ENCODE results near the gene YDJC. TPM values are rescaled to one million over a fixed set of nuclear protein-coding genes. Genes with fewer than 3 reads are reported as not detected.

YDJC gene
- total and polyA plus RNA-seq, 2 of the 4 experiments (the other 2 are of a cell fraction) = 8.1 to 23.6 TPM

DNA sequence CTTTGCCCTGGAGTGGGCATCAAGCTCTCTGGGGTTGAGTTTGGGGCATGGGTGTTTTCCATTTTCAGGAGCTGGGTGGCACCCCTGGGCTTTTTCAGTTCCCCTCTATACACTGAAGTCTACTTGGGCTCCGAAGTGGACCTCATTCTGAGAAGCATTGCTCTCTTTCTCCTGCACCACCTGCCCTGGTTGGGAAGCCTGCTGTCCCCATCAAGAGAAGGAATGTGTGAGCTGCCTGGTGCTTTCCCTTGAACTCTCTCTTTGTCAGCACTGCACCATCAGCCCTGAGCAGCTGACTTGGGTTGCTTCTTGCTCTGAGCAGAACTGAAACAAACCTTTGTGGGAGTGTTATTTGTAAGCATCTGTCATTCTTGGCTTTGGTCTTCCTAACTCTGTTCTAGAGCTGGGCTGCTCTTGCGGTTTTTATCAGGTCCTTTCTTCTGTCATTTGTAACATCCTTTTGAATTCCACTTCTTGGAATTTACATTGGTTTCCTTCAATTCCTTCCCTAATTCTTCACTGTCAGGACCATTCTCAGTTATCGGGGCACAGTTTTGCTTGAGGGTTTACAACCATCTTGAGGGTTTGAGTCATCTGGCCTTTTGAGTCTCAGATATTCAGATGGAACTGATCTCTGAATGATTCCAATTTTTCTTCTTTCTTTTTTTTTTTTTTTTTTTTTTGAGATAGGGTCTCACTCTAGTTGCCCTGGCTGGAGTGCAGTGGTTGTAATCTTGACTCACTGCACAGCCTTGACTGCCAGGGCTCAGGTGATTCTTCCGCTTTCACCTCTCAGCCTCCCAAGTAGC lies 41.8 kb downstream of the YDJC start:
- peaks cover 12 to 68% of the 10 kb centered on the region in 2 experiments; a peak in 3 of 4 replicates for H3K79me1 ChIP-seq (ENCODE audit: low read depth in 1 of 2, low read length in 2 of 2)
- no peaks in the 10 kb centered on the region for H3K9me3 ChIP-seq (ENCODE audit: control insufficient read depth, insufficient read depth, low read length)
- no peak overlapping the region for H2AK5ac ChIP-seq (ENCODE audit: low read depth, low read length)
- intact Hi-C loops (cut with micrococcal nuclease) = no loop called here
- H3K14ac ChIP-seq (replicated peaks; ENCODE audit: low read depth, low read length) = no peak overlapping the region
- in situ Hi-C loops (cut with MboI; ENCODE audit: low sequenced_read_pairs) = no loop called here
- TF ChIP-seq MAZ (IDR thresholded peaks at IDR 0.05; ENCODE audit: borderline replicate concordance, low read depth, low read length) (no peak), MXI1 (IDR thresholded peaks at IDR 0.05; ENCODE audit: borderline replicate concordance, low read depth, low read length) (no peak), POLR2A (IDR thresholded peaks at IDR 0.05; ENCODE audit: low read depth, low read length) (no peak)
- TF ChIP-seq, protein P1, sequence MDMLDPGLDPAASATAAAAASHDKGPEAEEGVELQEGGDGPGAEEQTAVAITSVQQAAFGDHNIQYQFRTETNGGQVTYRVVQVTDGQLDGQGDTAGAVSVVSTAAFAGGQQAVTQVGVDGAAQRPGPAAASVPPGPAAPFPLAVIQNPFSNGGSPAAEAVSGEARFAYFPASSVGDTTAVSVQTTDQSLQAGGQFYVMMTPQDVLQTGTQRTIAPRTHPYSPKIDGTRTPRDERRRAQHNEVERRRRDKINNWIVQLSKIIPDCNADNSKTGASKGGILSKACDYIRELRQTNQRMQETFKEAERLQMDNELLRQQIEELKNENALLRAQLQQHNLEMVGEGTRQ (IDR thresholded peaks at IDR 0.05; ENCODE audit: low read depth, low read length) = no peak
- ChIA-PET POLR2A (ENCODE audit: unreplicated experiment) (no interaction called here), CTCF (interaction anchor here (0.7 kb wide), 1 partner anchor 41 kb away, joined by 3 read pairs; no protein-coding TSS in a partner anchor)
- H2AK9ac ChIP-seq (replicated peaks; ENCODE audit: low read depth, low read length, poor library complexity) = no peak overlapping the region
- H3K27me3 ChIP-seq (ENCODE audit: control insufficient read depth, insufficient read depth, low read length) = no peaks in the 10 kb centered on the region
- peak; percentile 83 for ATAC-seq (ENCODE audit: low read depth)
- H3K4me3 ChIP-seq (ENCODE audit: insufficient read depth, low read depth, low read length) = no peak overlapping the region
- H2AFZ ChIP-seq (replicated peaks; ENCODE audit: low read length, poor library complexity) = no peak overlapping the region
- H2BK120ac ChIP-seq (ENCODE audit: low read depth, low read length) = no peak overlapping the region
- H4K8ac ChIP-seq (ENCODE audit: low read depth in 2 of 2, low read length in 2 of 2) = no peak overlapping the region
- no peak overlapping the region for H3K18ac ChIP-seq (ENCODE audit: low read depth, low read length)
- H3K9me1 ChIP-seq (ENCODE audit: insufficient read depth, low read length) = peaks cover 28% of the 10 kb centered on the region
- H4K91ac ChIP-seq (ENCODE audit: insufficient read depth, low read depth, low read length) = no peak overlapping the region
- no TSS peak for BruUV-seq (replicated peaks)
- H3K23ac ChIP-seq (ENCODE audit: low read depth, low read length) = 0 out of 2 replicates have a peak overlapping the region, but pooled peaks have one; percentile 9
- no CpG with 5 or more reads among the region's 4 CpGs for WGBS, 2 experiments (ENCODE audit: extremely low coverage in 2 of 2, insufficient read length in 1 of 2)
- no peak overlapping the region for H3K56ac ChIP-seq (ENCODE audit: extremely low read depth, insufficient read depth, low read length)
- 0 out of 2 replicates have a peak overlapping the region, but pooled peaks have one; percentile 3 for H3K4me2 ChIP-seq (ENCODE audit: low read depth, low read length)
- no peak overlapping the region for H4K5ac ChIP-seq (ENCODE audit: low read depth, low read length)
- H3K27ac ChIP-seq (ENCODE audit: insufficient read depth, low read length) = no peak overlapping the region
- H2BK5ac ChIP-seq (ENCODE audit: low read depth, low read length, poor library complexity, severe bottlenecking) = no peak overlapping the region
- dilution Hi-C loops (cut with HindIII; ENCODE audit: low sequenced_read_pairs, unreplicated experiment) = no loop called here
- H4K20me1 ChIP-seq (ENCODE audit: insufficient read depth, low read length) = peaks cover 94% of the 10 kb centered on the region
- no peak overlapping the region for H2BK20ac ChIP-seq (ENCODE audit: low read depth, low read length)
- H3K4me1 ChIP-seq (ENCODE audit: control insufficient read depth, insufficient read depth, low read length) = peaks cover 25% of the 10 kb centered on the region
- no peak overlapping the region for H2BK15ac ChIP-seq (ENCODE audit: low read depth, low read length)
- peaks cover 6% of the 10 kb centered on the region for H3K36me3 ChIP-seq (ENCODE audit: control insufficient read depth, insufficient read depth, low read length)
- DNase-seq = peak; percentile 67
- H3K9ac ChIP-seq (ENCODE audit: low read depth, low read length) = no peak overlapping the region
- no peak overlapping the region for H3K4ac ChIP-seq (ENCODE audit: low read depth, low read length)

Data from IMR-90 (cell line).